ENCODE results near the gene RSPO4. TPM values are rescaled to one million over a fixed set of nuclear protein-coding genes. Genes with fewer than 3 reads are reported as not detected.
"Not testable (repeated sequence)": the region's sequence is repeated elsewhere in the genome, so short reads cannot be mapped to it uniquely, and the experiment has no call there.

Gene RSPO4
- total RNA-seq, 6 experiments from 2014 or later = not detected

DNA sequence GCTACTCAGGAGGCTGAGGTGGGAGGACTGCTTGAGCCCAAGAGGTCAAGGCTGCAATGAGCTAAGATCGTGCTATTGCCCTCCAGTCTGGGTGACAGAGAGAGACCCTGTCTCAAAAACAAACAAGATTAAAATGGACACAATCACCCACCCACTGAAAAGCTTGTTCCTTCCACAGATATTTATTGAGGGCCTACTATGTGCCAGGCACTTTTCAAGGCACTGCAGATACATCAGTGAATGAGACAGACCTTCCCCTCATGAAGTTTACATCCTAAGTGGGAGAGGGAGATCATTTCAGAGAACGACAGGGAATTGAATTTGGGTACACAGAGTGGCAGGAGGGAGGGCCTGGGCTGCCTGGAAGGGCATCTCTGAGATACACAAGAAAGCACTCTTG, 14.4 kb downstream of the RSPO4 start:
- Mint-ChIP-seq H3K27me3 (ENCODE audit: insufficient read depth) (peaks cover 15% of the 10 kb centered on the region), H3K4me3 (no peak overlapping the region), H3K27ac (no peak overlapping the region), H3K4me1 (ENCODE audit: low read depth) (no peaks in the 10 kb centered on the region), H3K9me3 (no peaks in the 10 kb centered on the region), H3K36me3 (ENCODE audit: low read depth) (no peaks in the 10 kb centered on the region)
- DNase-seq = no peak
- TF ChIP-seq, protein P1, sequence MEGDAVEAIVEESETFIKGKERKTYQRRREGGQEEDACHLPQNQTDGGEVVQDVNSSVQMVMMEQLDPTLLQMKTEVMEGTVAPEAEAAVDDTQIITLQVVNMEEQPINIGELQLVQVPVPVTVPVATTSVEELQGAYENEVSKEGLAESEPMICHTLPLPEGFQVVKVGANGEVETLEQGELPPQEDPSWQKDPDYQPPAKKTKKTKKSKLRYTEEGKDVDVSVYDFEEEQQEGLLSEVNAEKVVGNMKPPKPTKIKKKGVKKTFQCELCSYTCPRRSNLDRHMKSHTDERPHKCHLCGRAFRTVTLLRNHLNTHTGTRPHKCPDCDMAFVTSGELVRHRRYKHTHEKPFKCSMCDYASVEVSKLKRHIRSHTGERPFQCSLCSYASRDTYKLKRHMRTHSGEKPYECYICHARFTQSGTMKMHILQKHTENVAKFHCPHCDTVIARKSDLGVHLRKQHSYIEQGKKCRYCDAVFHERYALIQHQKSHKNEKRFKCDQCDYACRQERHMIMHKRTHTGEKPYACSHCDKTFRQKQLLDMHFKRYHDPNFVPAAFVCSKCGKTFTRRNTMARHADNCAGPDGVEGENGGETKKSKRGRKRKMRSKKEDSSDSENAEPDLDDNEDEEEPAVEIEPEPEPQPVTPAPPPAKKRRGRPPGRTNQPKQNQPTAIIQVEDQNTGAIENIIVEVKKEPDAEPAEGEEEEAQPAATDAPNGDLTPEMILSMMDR (IDR thresholded peaks at IDR 0.05) = no peak

DNA sequence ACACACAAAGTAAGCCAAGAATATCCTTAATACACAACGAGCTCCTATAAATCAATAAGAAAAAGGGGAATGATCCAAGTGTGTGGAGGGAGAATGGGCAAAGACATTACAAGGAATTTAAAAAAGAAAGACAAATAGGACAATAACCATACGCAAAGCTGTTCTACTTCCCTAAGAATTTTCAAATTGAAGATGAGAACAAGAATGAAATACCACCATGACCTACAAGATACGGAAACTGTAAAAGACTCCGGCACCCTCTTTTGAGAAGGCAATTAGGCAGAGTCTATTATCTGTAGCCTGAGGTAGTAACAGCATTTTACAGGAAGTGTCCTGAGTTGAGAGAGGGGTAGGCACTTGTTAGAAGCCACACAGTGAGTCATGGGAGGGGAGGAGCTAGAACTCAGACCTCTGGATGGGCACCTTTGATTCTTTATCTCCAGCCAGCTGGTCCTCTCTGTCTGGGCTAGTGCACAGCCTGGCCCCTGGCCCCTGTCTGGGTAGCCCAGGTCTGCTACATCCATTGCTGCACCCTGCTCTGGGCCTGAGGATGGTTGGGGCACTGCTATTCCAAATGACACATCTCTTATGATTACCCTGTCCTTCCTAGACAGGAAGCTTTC, 15.3 kb downstream of the RSPO4 start:
- H3K27me3 Mint-ChIP-seq (ENCODE audit: insufficient read depth) = peaks cover 20% of the 10 kb centered on the region
- no peak overlapping the region for H3K4me3 Mint-ChIP-seq
- no peak overlapping the region for H3K27ac Mint-ChIP-seq
- no peaks in the 10 kb centered on the region for H3K4me1 Mint-ChIP-seq (ENCODE audit: low read depth)
- TF ChIP-seq, protein P1 (IDR thresholded peaks at IDR 0.05) = no peak
- no peak for DNase-seq
- no peaks in the 10 kb centered on the region for H3K9me3 Mint-ChIP-seq
- H3K36me3 Mint-ChIP-seq (ENCODE audit: low read depth) = no peaks in the 10 kb centered on the region

DNA sequence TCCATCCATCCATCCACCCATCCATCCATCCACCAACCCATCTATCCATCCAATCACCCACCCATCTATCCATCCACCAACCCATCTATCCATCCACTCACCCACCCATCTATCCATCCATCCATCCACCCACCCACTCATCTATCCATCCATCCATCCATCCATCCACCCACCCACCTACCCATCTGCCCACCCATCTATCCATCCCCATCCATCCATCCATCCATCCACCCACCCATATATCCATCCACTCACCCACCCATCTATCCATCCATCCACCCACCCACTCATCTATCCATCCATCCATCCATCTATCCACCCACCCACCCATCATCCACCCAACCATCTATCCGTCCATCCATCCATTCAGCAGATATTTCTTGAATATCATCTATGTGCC, 17.1 kb downstream of the RSPO4 start:
- H3K27ac Mint-ChIP-seq; DNase-seq; H3K9me3 Mint-ChIP-seq; H3K36me3 Mint-ChIP-seq (ENCODE audit: low read depth); H3K4me1 Mint-ChIP-seq (ENCODE audit: low read depth); H3K4me3 Mint-ChIP-seq: not testable (repeated sequence)
- H3K27me3 Mint-ChIP-seq (ENCODE audit: insufficient read depth) = peaks cover 25% of the 10 kb centered on the region

DNA sequence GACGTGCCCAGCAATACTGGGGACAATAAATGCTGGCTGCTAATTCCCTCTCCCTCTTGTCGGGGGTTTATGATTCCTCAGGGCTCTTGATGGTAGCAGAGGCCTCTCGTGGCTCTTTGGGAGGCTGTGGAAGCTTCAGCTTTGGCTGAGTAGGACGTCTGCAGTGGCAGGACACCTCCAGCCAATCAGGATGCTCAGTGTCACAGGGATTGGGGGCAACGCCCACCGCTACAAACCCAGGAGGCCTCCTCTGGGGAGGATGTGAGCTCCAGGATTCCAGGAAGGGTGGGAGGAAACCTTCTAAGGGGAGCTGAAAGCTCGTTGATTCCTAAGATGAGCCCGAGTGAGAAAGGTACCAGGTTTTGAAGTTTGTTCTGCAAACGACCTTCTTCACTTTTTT, 19.4 kb downstream of the RSPO4 start:
- no peaks in the 10 kb centered on the region for H3K9me3 Mint-ChIP-seq
- no peaks in the 10 kb centered on the region for H3K36me3 Mint-ChIP-seq (ENCODE audit: low read depth)

DNA sequence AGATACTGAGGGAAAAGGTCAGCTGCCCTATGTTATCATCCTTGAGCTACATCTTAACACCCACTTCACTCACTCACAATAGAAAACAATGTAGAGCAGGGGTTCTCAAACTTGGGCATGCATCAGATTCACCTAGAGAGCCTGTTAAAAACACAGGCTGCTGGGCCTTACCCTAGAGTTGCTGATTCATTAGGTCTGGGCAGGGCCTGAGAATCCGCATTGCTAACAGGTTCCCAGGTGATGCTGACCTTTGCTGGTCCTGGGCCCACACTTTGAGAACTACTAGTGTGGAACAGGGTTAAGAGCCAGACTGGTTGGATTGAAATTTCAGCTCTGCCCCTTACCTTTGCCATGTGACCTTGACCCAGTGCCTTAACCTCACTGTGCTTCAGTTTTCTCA, 25.1 kb downstream of the RSPO4 start:
- H3K9me3 Mint-ChIP-seq = no peaks in the 10 kb centered on the region
- peaks cover 7% of the 10 kb centered on the region for H3K4me1 Mint-ChIP-seq (ENCODE audit: low read depth)
- H3K4me3 Mint-ChIP-seq = no peak overlapping the region
- no peak overlapping the region for H3K27ac Mint-ChIP-seq
- TF ChIP-seq, protein P1 (IDR thresholded peaks at IDR 0.05) = no peak
- no peak for DNase-seq
- peaks cover 28% of the 10 kb centered on the region for H3K27me3 Mint-ChIP-seq (ENCODE audit: insufficient read depth)
- H3K36me3 Mint-ChIP-seq (ENCODE audit: low read depth) = no peaks in the 10 kb centered on the region

More for the DNA sequence above, 19.4 kb downstream of the RSPO4 start:
- H3K27me3 Mint-ChIP-seq (ENCODE audit: insufficient read depth) = peaks cover 27% of the 10 kb centered on the region
- no peak overlapping the region for H3K4me3 Mint-ChIP-seq
- no peaks in the 10 kb centered on the region for H3K4me1 Mint-ChIP-seq (ENCODE audit: low read depth)
- no peak for DNase-seq
- TF ChIP-seq, protein P1 (IDR thresholded peaks at IDR 0.05) = no peak
- H3K27ac Mint-ChIP-seq = no peak overlapping the region

DNA sequence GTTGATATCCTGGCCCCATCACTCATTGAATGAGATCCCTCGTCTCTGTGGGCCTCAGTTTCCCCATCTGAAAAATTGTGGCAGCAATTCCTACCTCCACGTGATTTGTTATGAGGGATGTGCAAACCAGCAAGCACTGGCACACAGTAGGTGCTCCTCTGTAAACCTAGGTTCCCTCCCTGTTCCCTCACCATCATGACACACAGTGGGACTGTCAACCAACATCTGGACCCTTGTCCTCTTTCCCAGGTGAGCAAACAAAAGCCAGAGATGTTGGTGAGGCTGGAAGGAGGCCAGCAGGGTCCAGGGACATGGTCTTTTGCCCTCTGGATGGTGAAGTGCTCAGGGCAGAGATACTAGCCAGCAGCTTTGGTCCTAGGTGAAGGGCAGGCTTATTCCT, 26.1 kb downstream of the RSPO4 start:
- TF ChIP-seq, protein P1 (IDR thresholded peaks at IDR 0.05) = no peak
- Mint-ChIP-seq H3K27me3 (ENCODE audit: insufficient read depth) (peaks cover 24% of the 10 kb centered on the region), H3K9me3 (no peaks in the 10 kb centered on the region), H3K4me1 (ENCODE audit: low read depth) (peaks cover 7% of the 10 kb centered on the region), H3K4me3 (no peak overlapping the region), H3K27ac (no peak overlapping the region), H3K36me3 (ENCODE audit: low read depth) (no peaks in the 10 kb centered on the region)
- no peak for DNase-seq

All from HFFc6 (cell line).